Measurements from ENCODE around the gene ZBTB7A.

Gene ZBTB7A

GRCh38 chr19:4109626-4109945 lies 42.9 kb upstream of the ZBTB7A start:
- Histone ChIP-seq H3K79me2 (ENCODE audit: insufficient read depth, low read length) (peaks cover 37% of the 10 kb centered on the region), H3K9ac (ENCODE audit: low read depth, low read length) (peak overlapping the region; percentile 39), H3K4me3 (ENCODE audit: low read depth in 1 of 2, low read length in 2 of 2) (no peak overlapping the region), H2AFZ (ENCODE audit: low read depth, low read length) (no peak overlapping the region), H3K4me2 (ENCODE audit: insufficient read depth, low read length) (no peak overlapping the region), H3K36me3 (ENCODE audit: insufficient read depth, low read length) (peaks cover 85% of the 10 kb centered on the region), H3K27me3 (ENCODE audit: insufficient read depth, low read length, poor library complexity) (no peaks in the 10 kb centered on the region), H3K9me3 (ENCODE audit: insufficient read depth, low read length, severe bottlenecking) (no peaks in the 10 kb centered on the region), H3K27ac (ENCODE audit: low read length) (peak overlapping the region; percentile 81), H3K4me1 (ENCODE audit: insufficient read depth, low read length) (peaks cover 57% of the 10 kb centered on the region), H4K20me1 (ENCODE audit: insufficient read depth, low read length) (peaks cover 24% of the 10 kb centered on the region; the same call in 1 of the 2 replicates)
- no peak for ATAC-seq (ENCODE audit: insufficient read depth, low read depth)
- TF ChIP-seq CTCF (IDR thresholded peaks at IDR 0.05; ENCODE audit: borderline replicate concordance, extremely low read depth, low read length, poor library complexity, severe bottlenecking) (no peak), EZH2 (IDR thresholded peaks at IDR 0.05; ENCODE audit: borderline replicate concordance, low read depth, low read length, severe bottlenecking) (no peak)
- no peak for DNase-seq

- TF ChIP-seq CTCF (IDR thresholded peaks at IDR 0.05; ENCODE audit: borderline replicate concordance, extremely low read depth, low read length, poor library complexity, severe bottlenecking) = no peak
- Histone ChIP-seq H3K79me2 (ENCODE audit: insufficient read depth, low read length) (peaks cover 32% of the 10 kb centered on the region), H3K36me3 (ENCODE audit: insufficient read depth, low read length) (peaks cover 79% of the 10 kb centered on the region), H3K27me3 (ENCODE audit: insufficient read depth, low read length, poor library complexity) (no peaks in the 10 kb centered on the region), H3K9me3 (ENCODE audit: insufficient read depth, low read length, severe bottlenecking) (no peaks in the 10 kb centered on the region), H3K4me1 (ENCODE audit: insufficient read depth, low read length) (peaks cover 63% of the 10 kb centered on the region), H4K20me1 (ENCODE audit: insufficient read depth, low read length) (peaks cover 18% of the 10 kb centered on the region; the same call in 1 of the 2 replicates), H2AFZ (ENCODE audit: low read depth, low read length) (no peak overlapping the region), H3K4me2 (ENCODE audit: insufficient read depth, low read length) (peak overlapping the region; percentile 23), H3K4me3 (ENCODE audit: low read depth in 1 of 2, low read length in 2 of 2) (no peak overlapping the region), H3K9ac (ENCODE audit: low read depth, low read length) (peak overlapping the region; percentile 39), H3K27ac (ENCODE audit: low read length) (peak overlapping the region; percentile 81)
- DNase-seq (peak; percentile 93), ATAC-seq (ENCODE audit: insufficient read depth, low read depth) (peak; percentile 67)
These were observed 42.3 kb upstream of the ZBTB7A start for GRCh38 chr19:4108767-4109625.

GRCh38 chr19:4103080-4103433 lies 36.4 kb upstream of the ZBTB7A start:
- peaks cover 78% of the 10 kb centered on the region for H3K36me3 ChIP-seq (ENCODE audit: insufficient read depth, low read length)
- DNase-seq (no peak), ATAC-seq (ENCODE audit: insufficient read depth, low read depth) (no peak)
- no peak overlapping the region for H3K9ac ChIP-seq (ENCODE audit: low read depth, low read length)
- H3K27me3 ChIP-seq (ENCODE audit: insufficient read depth, low read length, poor library complexity) = no peaks in the 10 kb centered on the region
- peak overlapping the region; percentile 89 for H3K27ac ChIP-seq (ENCODE audit: low read length)
- no peak overlapping the region for H3K4me3 ChIP-seq (ENCODE audit: low read depth in 1 of 2, low read length in 2 of 2)
- no peaks in the 10 kb centered on the region for H3K9me3 ChIP-seq (ENCODE audit: insufficient read depth, low read length, severe bottlenecking)
- H3K4me1 ChIP-seq (ENCODE audit: insufficient read depth, low read length) = peaks cover 34% of the 10 kb centered on the region
- TF ChIP-seq CTCF (IDR thresholded peaks at IDR 0.05; ENCODE audit: borderline replicate concordance, extremely low read depth, low read length, poor library complexity, severe bottlenecking) = no peak
- no peak for TF ChIP-seq EZH2 (IDR thresholded peaks at IDR 0.05; ENCODE audit: borderline replicate concordance, low read depth, low read length, severe bottlenecking)
- peaks cover 14% of the 10 kb centered on the region for H3K79me2 ChIP-seq (ENCODE audit: insufficient read depth, low read length)
- no peak overlapping the region for H2AFZ ChIP-seq (ENCODE audit: low read depth, low read length)
- peaks cover 15% of the 10 kb centered on the region; the same call in 1 of the 2 replicates for H4K20me1 ChIP-seq (ENCODE audit: insufficient read depth, low read length)
- no peak overlapping the region for H3K4me2 ChIP-seq (ENCODE audit: insufficient read depth, low read length)

Measured in DND-41 (cell line).